HCT116 (cell line): ENCODE measurements around the gene FXYD2. TPM values are rescaled to one million over a fixed set of nuclear protein-coding genes. Genes with fewer than 3 reads are reported as not detected.

ENCODE experiments used
- ATAC-seq: fragments of 200-7000 bp; cut with Tn5 transposase; 2 replicates; pipeline ENCODE4 v1.9.1; 2020; ENCODE audit warnings: mild to moderate bottlenecking, moderate library complexity
- BruUV-seq: library from RNA; stranded (reverse); fragments of 400-500 nt; replicated peaks from 2 replicates; lab custom pipeline; 2021; lab: Mats Ljungman, UMichigan
- CTCF ChIA-PET: fragments of 300-600 bp; sonication (Branson Sonifier 250); formaldehyde crosslinking; loops from one replicate; lab custom pipeline; 2021; ENCODE audit warnings: antibody characterized with exemption; lab: Charles Lee
- POLR2A ChIA-PET: fragments of 300-600, 350-600 bp; sonication (Branson Sonifier 250); formaldehyde crosslinking; loops from one replicate; lab custom pipeline; 2021; ENCODE audit warnings: antibody characterized with exemption; lab: Charles Lee
- RAD21 ChIA-PET, 2 experiments: fragments of 300-600 bp; sonication (Branson Sonifier 250); formaldehyde crosslinking; loops; one replicate each; lab custom pipeline; 2023; ENCODE audit warnings: low total read pairs in 2 of 2; ENCODE audit not compliant: uncharacterized antibody in 2 of 2, unreplicated experiment in 2 of 2, low non-redundant PET in 1 of 2; lab: Charles Lee
- DNase-seq: peaks from one replicate; pipeline ENCODE4 v3.0.0-alpha.2; 2010; ENCODE audit warnings: low read depth, low spot score
- H2AFZ ChIP-seq: fragments of 200-600 bp; shearing (Covaris generic), sonication (generic); 2 replicates; pipeline ENCODE4 v1.6.1; 2017; ENCODE audit warnings: low read depth, mixed run types, mixed read lengths, antibody characterized with exemption, low read length; ENCODE audit not compliant: poor library complexity, severe bottlenecking
- H3K27ac ChIP-seq: 2 replicates; pipeline ENCODE4 v1.5.1; 2012; ENCODE audit warnings: low read depth, low read length
- H3K27me3 ChIP-seq: fragments of 200-600 bp; sonication (generic); 2 replicates; pipeline ENCODE4 v1.6.1; 2016; ENCODE audit warnings: mixed run types, low read length, mixed read lengths; ENCODE audit not compliant: insufficient read depth
- H3K36me3 ChIP-seq, 2 experiments: fragments of 200-500 bp in 1 of 2; fragments of 200-600 bp in 1 of 2; sonication (Bioruptor generic) in 1 of 2; sonication (generic) in 1 of 2; 2 replicates each; pipeline versions ENCODE4 v1.5.1 to v1.6.1; 2014 to 2016; ENCODE audit warnings: low read length in 2 of 2, inconsistent platforms in 1 of 2, mixed read lengths in 1 of 2, mixed run types in 1 of 2; ENCODE audit not compliant: insufficient read depth in 2 of 2, control insufficient read depth in 1 of 2
- H3K4me1 ChIP-seq, 2 experiments: fragments of 200-600 bp in 1 of 2; sonication (generic) in 1 of 2; 2 replicates each; pipeline versions ENCODE4 v1.5.1 to v1.6.1; 2012 to 2017; ENCODE audit warnings: low read length in 2 of 2, inconsistent platforms in 1 of 2, mild to moderate bottlenecking in 1 of 2, mixed read lengths in 1 of 2, mixed run types in 1 of 2, moderate library complexity in 1 of 2; ENCODE audit not compliant: insufficient read depth in 2 of 2, control insufficient read depth in 1 of 2
- H3K4me2 ChIP-seq: fragments of 200-600 bp; sonication (generic); 2 replicates; pipeline ENCODE4 v1.6.1; 2017; ENCODE audit warnings: mixed run types, low read length, mixed read lengths
- H3K4me3 ChIP-seq, 2 experiments: fragments of 200-600 bp in 1 of 2; sonication (generic) in 1 of 2; replicated peaks in 1 of 2; 2 replicates each; pipeline ENCODE4 v1.5.1; 2011 to 2016; ENCODE audit warnings: low read length in 2 of 2, control low read depth in 1 of 2, low read depth in 1 of 2, mild to moderate bottlenecking in 1 of 2, mixed read lengths in 1 of 2, mixed run types in 1 of 2
- H3K79me2 ChIP-seq: fragments of 200-600 bp; sonication (generic); 2 replicates; pipeline ENCODE4 v1.6.1; 2017; ENCODE audit warnings: mild to moderate bottlenecking, mixed run types, low read length, moderate library complexity, mixed read lengths; ENCODE audit not compliant: insufficient read depth
- H3K9ac ChIP-seq: fragments of 200-600 bp; sonication (generic); 2 replicates; pipeline ENCODE4 v1.6.1; 2016; ENCODE audit warnings: low read length, mixed read lengths
- H3K9me2 ChIP-seq: fragments of 200-600 bp; sonication (generic), shearing (Covaris generic); 2 replicates; pipeline ENCODE4 v1.6.1; 2017; ENCODE audit warnings: mixed run types, mild to moderate bottlenecking, moderate library complexity; ENCODE audit not compliant: insufficient read depth
- H3K9me3 ChIP-seq, 2 experiments: fragments of 200-500 bp in 1 of 2; fragments of 200-600 bp in 1 of 2; sonication (Bioruptor generic) in 1 of 2; sonication (generic) in 1 of 2; 2 replicates each; pipeline ENCODE4 v1.6.1; 2014 to 2017; ENCODE audit warnings: low read length in 2 of 2, mixed read lengths in 2 of 2, inconsistent platforms in 1 of 2, low read depth in 1 of 2, mild to moderate bottlenecking in 1 of 2, mixed run types in 1 of 2, moderate library complexity in 1 of 2; ENCODE audit not compliant: control insufficient read depth in 1 of 2, insufficient read depth in 1 of 2
- H4K20me1 ChIP-seq: fragments of 200-600 bp; sonication (generic), shearing (Covaris generic); 2 replicates; pipeline ENCODE4 v1.6.1; 2017; ENCODE audit warnings: mixed run types, mild to moderate bottlenecking, moderate library complexity; ENCODE audit not compliant: insufficient read depth
- CBX3 ChIP-seq: IDR thresholded peaks from 2 replicates; pipeline ENCODE4 v1.6.1; 2012; ENCODE audit warnings: low read depth
- CEBPB ChIP-seq: IDR thresholded peaks from 2 replicates; pipeline ENCODE4 v1.6.1; 2012; ENCODE audit warnings: low read depth
- intact Hi-C: fragments of 100-400 bp; cut with micrococcal nuclease; formaldehyde crosslinking; loops from 2 replicates; pipeline ENCODE4 v1.10.0; 2022
- total RNA-seq: library from RNA; stranded (reverse); gene quantifications from one replicate; pipeline ENCODE4 v1.2.1, GENCODE V29; 2021; ENCODE audit not compliant: unreplicated experiment
- TF ChIP-seq, protein P1 (sequence below), 3 experiments: fragments of 200-600 bp in 1 of 3; sonication (generic) in 1 of 3; IDR thresholded peaks in 2 of 3; conservative IDR thresholded peaks in 1 of 3; 2 replicates each; pipeline ENCODE4 v1.5.1; 2012 to 2017; ENCODE audit warnings: low read depth in 2 of 3, low read length in 2 of 3, antibody characterized with exemption in 1 of 3, borderline replicate concordance in 1 of 3, control low read depth in 1 of 3, mild to moderate bottlenecking in 1 of 3, mixed read lengths in 1 of 3, mixed run types in 1 of 3, moderate library complexity in 1 of 3; ENCODE audit not compliant: insufficient read depth in 1 of 3

FXYD2 gene
- total RNA-seq, 1 experiment from 2014 or later = 0.52 TPM

DNA sequence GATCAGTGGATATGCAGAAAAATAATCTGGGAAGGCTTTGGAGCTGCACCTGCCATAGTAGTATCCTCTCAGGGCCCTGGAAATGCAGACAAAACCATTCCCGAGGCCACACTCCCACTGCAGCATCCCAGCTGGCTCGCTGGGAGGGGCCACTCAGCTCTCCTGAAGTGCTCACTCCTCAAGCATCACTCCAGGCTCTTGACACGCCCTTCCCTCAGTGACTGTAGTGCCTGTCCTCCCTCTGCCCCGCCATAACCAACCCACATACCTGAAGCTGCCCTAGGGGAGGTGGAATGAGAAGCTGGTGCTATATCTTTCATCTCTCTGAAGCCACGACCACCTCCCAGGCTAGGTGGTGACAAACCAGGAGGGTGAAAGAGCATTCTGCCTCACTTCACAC, 32.3 kb downstream of the FXYD2 start:
- POLR2A ChIA-PET = no interaction called here
- no peaks in the 10 kb centered on the region for H3K9me3 ChIP-seq
- no peak overlapping the region for H3K4me2 ChIP-seq
- no peak overlapping the region for H3K9ac ChIP-seq
- H3K4me1 ChIP-seq = no peaks in the 10 kb centered on the region
- no peak overlapping the region for H2AFZ ChIP-seq
- intact Hi-C loops = no loop called here
- no peak overlapping the region for H3K27ac ChIP-seq
- no peaks in the 10 kb centered on the region for H3K79me2 ChIP-seq
- no peaks in the 10 kb centered on the region for H3K36me3 ChIP-seq
- DNase-seq (no peak), ATAC-seq (no peak)
- CTCF ChIA-PET = no interaction called here
- no peak overlapping the region for H3K4me3 ChIP-seq
- TF ChIP-seq CEBPB (no peak), CBX3 (no peak)
- RAD21 ChIA-PET = no interaction called here
- H3K27me3 ChIP-seq = peaks cover 26% of the 10 kb centered on the region
- no peaks in the 10 kb centered on the region for H4K20me1 ChIP-seq
- no peaks in the 10 kb centered on the region for H3K9me2 ChIP-seq
- BruUV-seq = no TSS peak

DNA sequence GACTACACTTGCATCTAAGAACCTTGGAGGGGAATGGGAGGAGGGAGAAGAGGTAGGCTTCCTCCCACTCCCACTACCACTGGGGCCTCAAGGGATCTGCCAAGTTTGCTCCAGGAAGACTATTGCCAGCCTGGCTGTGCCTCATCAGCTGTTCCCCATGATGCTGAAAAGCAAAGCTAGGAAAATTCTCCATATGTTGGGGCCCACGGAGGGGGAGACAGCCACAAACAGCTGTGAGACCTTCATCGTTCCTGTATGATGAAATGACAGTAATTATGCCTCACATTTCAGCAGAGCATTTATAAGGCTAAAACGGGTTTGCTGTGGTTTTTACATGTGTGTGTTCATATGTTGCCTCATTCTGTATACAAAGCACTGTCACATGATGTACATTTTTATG, 34.3 kb downstream of the FXYD2 start:
- H3K79me2 ChIP-seq = no peaks in the 10 kb centered on the region
- H3K36me3 ChIP-seq = no peaks in the 10 kb centered on the region
- no peaks in the 10 kb centered on the region for H3K4me1 ChIP-seq
- no peak overlapping the region for H3K9ac ChIP-seq
- ATAC-seq (no peak), DNase-seq (no peak)
- BruUV-seq = no TSS peak
- H3K9me2 ChIP-seq = no peaks in the 10 kb centered on the region
- no peaks in the 10 kb centered on the region for H4K20me1 ChIP-seq
- no peaks in the 10 kb centered on the region for H3K9me3 ChIP-seq
- TF ChIP-seq, protein P1, sequence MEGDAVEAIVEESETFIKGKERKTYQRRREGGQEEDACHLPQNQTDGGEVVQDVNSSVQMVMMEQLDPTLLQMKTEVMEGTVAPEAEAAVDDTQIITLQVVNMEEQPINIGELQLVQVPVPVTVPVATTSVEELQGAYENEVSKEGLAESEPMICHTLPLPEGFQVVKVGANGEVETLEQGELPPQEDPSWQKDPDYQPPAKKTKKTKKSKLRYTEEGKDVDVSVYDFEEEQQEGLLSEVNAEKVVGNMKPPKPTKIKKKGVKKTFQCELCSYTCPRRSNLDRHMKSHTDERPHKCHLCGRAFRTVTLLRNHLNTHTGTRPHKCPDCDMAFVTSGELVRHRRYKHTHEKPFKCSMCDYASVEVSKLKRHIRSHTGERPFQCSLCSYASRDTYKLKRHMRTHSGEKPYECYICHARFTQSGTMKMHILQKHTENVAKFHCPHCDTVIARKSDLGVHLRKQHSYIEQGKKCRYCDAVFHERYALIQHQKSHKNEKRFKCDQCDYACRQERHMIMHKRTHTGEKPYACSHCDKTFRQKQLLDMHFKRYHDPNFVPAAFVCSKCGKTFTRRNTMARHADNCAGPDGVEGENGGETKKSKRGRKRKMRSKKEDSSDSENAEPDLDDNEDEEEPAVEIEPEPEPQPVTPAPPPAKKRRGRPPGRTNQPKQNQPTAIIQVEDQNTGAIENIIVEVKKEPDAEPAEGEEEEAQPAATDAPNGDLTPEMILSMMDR (IDR thresholded peaks at IDR 0.05 in 2 of 3, conservative IDR thresholded peaks at IDR 0.05 in 1 of 3; ENCODE audit: borderline replicate concordance in 1 of 3, insufficient read depth in 1 of 3, low read depth in 2 of 3, low read length in 2 of 3) = no peak
- no peak overlapping the region for H3K4me2 ChIP-seq
- RAD21 ChIA-PET = no interaction called here
- intact Hi-C loops = no loop called here
- POLR2A ChIA-PET = no interaction called here
- peaks cover 45% of the 10 kb centered on the region for H3K27me3 ChIP-seq
- no peak overlapping the region for H2AFZ ChIP-seq
- H3K4me3 ChIP-seq = no peak overlapping the region
- no peak overlapping the region for H3K27ac ChIP-seq
- CTCF ChIA-PET = no interaction called here
